Measurements from ENCODE around the gene FGFRL1.

DNA sequence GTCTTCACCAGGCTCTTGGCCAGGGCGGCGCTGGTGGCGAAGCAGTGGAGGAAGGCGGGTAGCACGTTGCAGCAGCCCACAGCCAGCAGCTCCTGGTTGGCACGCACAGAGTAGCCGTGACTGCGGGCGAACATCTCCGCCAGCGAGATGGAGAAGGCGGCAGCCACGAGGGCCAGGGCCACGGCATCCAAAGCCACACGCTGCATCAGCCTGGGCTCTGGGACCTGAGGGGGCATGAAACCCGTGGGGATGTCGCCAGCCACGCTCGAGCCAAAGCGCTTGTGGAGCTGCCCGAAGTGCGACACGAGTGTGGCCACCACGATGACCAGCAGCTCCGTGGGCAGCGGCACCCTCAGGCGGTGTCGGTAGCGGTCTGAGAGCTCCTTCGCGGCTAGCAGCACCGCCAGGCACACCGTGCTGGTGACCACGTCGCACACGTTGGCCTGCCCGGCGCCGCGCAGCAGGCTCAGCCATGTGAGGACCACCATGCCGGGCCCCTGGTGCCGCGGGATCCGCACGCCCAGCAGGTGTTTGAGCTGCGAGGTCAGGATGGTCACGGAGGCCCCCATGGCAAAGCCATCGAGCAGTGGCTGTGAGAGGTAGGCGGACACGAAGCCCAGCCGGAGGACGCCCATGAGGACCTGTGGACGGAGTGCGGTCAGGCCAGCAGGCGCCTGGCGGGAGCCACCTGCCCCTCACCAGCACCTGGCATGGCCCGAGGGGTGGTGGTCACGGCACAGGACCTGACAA is 21.5 kb upstream of the FGFRL1 start:
- TF ChIP-seq POLR2AphosphoS5 (IDR thresholded peaks at IDR 0.05; ENCODE audit: low read depth) = no peak
- TF ChIP-seq, protein P1, sequence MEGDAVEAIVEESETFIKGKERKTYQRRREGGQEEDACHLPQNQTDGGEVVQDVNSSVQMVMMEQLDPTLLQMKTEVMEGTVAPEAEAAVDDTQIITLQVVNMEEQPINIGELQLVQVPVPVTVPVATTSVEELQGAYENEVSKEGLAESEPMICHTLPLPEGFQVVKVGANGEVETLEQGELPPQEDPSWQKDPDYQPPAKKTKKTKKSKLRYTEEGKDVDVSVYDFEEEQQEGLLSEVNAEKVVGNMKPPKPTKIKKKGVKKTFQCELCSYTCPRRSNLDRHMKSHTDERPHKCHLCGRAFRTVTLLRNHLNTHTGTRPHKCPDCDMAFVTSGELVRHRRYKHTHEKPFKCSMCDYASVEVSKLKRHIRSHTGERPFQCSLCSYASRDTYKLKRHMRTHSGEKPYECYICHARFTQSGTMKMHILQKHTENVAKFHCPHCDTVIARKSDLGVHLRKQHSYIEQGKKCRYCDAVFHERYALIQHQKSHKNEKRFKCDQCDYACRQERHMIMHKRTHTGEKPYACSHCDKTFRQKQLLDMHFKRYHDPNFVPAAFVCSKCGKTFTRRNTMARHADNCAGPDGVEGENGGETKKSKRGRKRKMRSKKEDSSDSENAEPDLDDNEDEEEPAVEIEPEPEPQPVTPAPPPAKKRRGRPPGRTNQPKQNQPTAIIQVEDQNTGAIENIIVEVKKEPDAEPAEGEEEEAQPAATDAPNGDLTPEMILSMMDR (IDR thresholded peaks at IDR 0.05; ENCODE audit: insufficient read depth, low read length) = no peak
- TF ChIP-seq, protein P2, sequence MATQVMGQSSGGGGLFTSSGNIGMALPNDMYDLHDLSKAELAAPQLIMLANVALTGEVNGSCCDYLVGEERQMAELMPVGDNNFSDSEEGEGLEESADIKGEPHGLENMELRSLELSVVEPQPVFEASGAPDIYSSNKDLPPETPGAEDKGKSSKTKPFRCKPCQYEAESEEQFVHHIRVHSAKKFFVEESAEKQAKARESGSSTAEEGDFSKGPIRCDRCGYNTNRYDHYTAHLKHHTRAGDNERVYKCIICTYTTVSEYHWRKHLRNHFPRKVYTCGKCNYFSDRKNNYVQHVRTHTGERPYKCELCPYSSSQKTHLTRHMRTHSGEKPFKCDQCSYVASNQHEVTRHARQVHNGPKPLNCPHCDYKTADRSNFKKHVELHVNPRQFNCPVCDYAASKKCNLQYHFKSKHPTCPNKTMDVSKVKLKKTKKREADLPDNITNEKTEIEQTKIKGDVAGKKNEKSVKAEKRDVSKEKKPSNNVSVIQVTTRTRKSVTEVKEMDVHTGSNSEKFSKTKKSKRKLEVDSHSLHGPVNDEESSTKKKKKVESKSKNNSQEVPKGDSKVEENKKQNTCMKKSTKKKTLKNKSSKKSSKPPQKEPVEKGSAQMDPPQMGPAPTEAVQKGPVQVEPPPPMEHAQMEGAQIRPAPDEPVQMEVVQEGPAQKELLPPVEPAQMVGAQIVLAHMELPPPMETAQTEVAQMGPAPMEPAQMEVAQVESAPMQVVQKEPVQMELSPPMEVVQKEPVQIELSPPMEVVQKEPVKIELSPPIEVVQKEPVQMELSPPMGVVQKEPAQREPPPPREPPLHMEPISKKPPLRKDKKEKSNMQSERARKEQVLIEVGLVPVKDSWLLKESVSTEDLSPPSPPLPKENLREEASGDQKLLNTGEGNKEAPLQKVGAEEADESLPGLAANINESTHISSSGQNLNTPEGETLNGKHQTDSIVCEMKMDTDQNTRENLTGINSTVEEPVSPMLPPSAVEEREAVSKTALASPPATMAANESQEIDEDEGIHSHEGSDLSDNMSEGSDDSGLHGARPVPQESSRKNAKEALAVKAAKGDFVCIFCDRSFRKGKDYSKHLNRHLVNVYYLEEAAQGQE (IDR thresholded peaks at IDR 0.05; ENCODE audit: insufficient replicate concordance, low read depth) = no peak
- TF ChIP-seq GABPA (IDR thresholded peaks at IDR 0.05; ENCODE audit: low read depth) = no peak
